VCaP (cell line): ENCODE data around the gene EEFSEC.

Experiments used
- H3K27ac ChIP-seq: fragments of 450-650 bp; 2 replicates; pipeline ENCODE4 v1.5.1; 2017
- TF ChIP-seq, protein P1 (sequence below): fragments of 450-650 bp; conservative IDR thresholded peaks from 2 replicates; pipeline ENCODE4 v1.5.1; 2017; ENCODE audit warnings: mild to moderate bottlenecking, moderate library complexity

The EEFSEC gene

DNA sequence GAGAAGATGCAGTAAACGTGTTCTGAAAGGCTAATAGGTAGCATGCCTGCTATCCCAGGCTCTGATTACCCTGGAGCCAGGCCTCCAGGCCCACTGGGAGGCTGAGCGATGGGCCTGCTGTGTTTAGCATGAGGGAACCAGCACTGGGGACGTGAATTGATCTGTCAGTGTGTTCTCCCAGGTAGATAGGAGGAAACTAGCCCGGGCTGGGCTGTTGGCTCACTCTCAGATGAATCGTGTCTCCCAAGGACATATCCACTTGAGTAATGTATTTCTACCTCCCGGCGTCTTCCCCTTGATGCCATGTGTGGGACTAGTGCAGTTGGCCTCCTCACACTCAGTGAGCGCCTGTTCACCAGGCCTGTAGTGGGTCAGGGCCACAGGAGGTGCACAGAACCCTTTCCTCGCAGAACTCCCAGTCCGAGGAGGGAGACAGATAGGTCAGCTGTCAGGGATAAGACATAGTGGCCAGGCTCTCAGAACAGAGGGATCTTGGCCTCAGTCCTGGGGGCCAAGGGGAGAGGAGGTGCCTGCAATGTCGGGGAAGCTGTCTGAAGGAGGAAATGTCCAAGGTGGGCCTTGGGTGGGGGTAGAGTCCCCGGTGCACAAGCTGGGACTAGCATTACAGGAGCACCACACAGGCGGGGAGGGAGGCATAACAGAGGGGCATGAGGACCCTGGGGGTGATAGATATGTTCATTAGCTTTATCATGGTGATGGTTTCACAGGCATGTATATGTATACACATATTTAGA is 201.7 kb downstream of the EEFSEC start:
- peak overlapping the region; percentile 36; the same call in 1 of the 2 replicates for H3K27ac ChIP-seq
- TF ChIP-seq, protein P1, sequence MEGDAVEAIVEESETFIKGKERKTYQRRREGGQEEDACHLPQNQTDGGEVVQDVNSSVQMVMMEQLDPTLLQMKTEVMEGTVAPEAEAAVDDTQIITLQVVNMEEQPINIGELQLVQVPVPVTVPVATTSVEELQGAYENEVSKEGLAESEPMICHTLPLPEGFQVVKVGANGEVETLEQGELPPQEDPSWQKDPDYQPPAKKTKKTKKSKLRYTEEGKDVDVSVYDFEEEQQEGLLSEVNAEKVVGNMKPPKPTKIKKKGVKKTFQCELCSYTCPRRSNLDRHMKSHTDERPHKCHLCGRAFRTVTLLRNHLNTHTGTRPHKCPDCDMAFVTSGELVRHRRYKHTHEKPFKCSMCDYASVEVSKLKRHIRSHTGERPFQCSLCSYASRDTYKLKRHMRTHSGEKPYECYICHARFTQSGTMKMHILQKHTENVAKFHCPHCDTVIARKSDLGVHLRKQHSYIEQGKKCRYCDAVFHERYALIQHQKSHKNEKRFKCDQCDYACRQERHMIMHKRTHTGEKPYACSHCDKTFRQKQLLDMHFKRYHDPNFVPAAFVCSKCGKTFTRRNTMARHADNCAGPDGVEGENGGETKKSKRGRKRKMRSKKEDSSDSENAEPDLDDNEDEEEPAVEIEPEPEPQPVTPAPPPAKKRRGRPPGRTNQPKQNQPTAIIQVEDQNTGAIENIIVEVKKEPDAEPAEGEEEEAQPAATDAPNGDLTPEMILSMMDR: no peak

DNA sequence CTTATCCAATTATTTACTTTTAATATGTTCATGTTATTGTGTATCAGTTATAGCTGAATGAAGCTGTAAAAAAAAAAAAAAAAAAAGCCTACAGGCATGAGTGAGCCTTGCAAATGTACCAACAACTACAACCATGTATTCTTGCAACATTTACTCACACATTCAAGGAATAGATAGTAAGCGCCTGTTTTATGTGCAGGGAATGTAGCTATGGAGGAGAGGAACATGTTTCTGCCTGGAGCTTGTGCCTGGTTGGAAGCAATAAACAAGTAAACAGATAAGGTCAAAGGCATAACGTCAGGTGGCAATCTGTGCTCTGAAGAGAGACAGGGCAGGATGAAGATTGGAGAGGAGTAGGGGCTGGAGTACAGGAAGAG is 202.2 kb downstream of the EEFSEC start:
- TF ChIP-seq, protein P1: no peak
- H3K27ac ChIP-seq: peak overlapping the region; percentile 36; the same call in 1 of the 2 replicates

DNA sequence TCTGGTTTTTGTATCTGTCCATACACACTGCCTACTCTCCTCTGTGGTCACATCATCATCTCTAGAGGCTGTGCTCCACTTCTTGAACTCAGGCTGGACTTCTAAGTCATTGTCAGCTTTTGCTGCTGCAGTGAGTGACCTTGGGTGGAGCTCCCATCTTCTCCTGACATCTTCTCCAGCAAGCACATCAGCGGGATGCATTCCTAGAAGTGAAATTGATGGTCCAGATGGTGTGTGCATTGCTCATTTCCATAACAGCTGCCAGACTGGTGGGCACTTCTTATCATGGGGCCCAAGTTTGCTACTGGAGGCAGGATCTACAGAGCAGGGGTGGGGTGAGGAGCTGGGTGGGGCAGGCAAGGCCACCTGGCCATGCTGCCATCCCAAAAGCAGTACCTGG is 203.5 kb downstream of the EEFSEC start:
- TF ChIP-seq, protein P1: no peak
- no peak overlapping the region for H3K27ac ChIP-seq

DNA sequence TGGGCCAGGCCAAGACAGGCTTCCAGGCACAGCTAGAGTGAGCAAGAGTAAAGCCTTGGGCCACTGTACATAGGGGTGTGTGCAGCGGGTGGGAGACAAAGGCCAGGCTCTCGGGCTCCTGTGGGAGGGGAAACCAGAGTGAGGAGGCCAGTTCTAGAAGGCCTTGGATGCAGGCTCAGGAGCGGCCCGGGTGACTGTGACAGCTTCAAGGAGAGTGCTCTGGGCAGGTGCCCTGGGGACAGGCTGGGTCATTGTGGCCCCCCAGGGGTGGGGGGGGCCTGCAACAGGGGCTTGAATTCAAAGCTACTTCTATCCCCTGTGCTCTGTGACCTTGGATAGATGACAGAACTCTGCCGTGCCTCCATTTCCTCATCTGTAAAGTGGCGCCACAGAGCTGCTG is 204.3 kb downstream of the EEFSEC start:
- TF ChIP-seq, protein P1: no peak
- no peak overlapping the region for H3K27ac ChIP-seq

DNA sequence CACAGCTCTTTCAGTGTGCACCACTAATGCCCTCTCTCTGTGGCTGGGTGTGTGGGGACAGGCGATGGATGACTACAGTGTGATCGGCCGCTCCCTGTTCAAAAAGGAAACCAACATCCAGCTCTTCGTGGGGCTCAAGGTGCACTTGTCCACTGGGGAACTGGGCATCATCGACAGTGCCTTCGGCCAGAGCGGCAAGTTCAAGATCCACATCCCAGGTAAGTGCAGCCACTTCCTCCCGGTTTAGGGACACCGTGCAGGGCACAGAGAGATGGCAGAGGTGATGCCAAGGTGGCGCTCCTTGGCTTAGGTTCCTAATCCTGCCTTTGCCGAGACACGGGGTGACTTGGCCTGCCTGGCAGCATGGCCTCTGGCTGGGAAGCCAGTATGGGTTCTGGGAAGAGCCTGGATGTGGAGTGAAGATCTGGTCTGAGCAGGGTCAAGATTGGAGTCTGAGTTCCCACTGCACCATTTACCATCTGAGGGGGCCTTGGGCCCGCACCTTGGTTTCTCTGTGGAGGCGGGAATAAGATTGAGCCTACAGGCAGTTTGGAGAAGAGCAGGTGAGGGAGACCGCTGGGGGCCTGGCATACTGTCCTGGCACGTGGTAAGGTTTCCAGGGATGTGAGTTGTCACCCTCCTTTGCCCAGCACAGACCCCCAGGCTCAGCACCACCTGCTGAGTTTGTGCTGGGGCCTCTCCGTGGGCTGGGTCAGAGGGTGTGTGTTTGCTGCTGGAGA is 205.0 kb downstream of the EEFSEC start:
- TF ChIP-seq, protein P1: no peak
- H3K27ac ChIP-seq: no peak overlapping the region

DNA sequence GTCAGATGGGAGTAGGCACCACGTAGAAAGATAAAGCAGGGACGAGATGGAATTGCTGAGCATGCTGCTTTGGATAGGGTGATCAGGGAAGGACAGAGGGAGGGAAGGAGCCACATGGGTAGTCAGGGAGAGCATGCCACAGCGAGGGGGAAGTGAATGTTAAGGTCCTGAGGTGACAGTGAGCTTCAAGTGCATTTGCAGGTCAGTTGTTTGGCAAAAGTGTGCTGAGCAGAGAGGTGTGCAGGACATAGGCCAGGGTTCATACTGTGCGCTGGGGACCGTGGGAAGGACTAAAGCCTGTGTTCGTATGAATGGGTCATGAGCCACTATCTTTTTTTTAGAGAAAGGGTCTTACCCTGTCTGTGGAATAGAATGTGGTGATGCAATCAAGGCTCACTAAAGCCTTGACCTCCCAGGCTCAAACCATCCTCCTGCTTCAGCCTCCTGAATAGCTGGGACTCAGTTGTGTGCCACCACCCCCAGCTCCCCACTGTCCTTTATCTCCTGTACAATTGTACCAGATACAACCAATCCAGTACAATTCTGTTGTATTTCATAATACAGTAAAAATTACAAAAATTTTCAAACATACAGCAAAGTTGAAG is 205.9 kb downstream of the EEFSEC start:
- peak overlapping the region; percentile 81; the same call in 1 of the 2 replicates for H3K27ac ChIP-seq
- TF ChIP-seq, protein P1: no peak

DNA sequence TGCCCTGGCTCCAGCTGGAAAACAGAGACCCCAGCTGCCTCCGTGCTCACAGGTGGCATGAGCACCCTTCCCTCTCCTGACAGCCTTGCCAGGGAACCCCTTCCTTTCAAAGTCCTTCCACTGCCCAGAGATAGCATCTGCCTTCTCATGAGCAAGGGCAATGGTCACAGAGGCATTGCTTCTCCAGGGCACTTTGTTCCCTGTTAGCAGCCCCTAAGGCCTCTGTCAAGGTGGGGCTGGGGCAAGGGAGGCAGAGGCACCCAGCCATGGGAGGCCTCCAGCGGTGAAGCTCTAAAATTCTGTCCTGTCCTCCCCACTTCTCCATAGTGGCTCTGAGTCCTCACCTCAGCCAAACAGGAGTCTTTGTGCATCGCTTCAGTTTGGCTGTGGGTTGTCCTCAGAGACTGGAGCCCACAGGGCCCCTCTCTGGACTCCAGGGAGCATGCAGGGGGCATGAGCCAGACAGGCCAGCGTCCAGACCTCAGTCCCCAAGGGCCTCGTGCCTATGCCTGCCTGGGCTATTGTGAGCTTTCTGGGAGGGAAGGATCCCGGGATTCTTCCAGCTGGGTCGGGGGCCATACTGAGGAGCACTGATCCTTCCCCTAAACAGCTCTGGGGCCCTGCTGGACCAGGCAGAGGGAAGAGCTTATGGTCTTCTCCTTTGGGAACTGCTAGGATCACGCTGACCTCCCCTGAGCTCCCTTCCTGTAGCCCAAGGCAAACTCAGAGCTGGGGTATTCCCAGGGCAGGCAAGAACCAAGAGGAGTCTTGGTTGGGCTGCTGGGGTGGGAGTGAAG is 206.8 kb downstream of the EEFSEC start:
- peak overlapping the region; percentile 81; the same call in 1 of the 2 replicates for H3K27ac ChIP-seq
- TF ChIP-seq, protein P1: no peak
